HG02763 (cell line): Measurements from ENCODE around the gene UCK2.

ENCODE experiments used
- ATAC-seq: cut with Tn5 transposase; IDR thresholded peaks from one replicate; pipeline ENCODE4 v1.9.1; 2021; ENCODE audit warnings: mild to moderate bottlenecking, moderate library complexity; ENCODE audit not compliant: unreplicated experiment

UCK2 gene

DNA sequence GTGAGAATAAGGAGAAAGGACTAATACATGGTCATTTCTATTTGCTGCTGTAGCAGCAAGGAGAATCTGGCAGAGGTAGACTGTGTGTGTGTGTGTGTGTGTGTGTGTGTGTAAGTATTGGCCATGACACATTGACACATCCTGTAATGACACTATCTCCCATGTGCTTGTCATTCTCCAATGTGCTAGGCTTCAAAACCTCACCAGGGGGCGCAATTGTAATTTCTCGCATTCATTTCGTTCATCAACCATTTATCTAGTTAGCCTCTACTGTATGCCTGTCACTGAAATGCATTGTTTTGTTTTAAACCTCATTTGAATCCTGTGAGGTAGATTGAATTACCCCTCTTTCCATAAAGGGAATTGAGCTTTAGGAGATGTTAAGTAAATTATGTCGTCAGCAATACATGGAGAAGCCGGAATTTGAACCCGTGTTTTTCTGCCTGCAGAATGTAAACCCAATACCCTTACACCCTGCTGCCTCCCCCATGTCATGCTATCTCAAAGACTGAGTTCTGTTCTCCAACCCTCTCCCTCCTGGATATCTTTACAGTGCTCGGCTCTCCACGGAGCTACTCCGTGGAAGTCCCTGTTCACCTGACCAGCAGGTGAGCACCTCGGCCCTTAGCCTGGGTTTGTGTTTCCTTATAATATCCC lies 100.8 kb downstream of the UCK2 start:
- ATAC-seq, result no peak

DNA sequence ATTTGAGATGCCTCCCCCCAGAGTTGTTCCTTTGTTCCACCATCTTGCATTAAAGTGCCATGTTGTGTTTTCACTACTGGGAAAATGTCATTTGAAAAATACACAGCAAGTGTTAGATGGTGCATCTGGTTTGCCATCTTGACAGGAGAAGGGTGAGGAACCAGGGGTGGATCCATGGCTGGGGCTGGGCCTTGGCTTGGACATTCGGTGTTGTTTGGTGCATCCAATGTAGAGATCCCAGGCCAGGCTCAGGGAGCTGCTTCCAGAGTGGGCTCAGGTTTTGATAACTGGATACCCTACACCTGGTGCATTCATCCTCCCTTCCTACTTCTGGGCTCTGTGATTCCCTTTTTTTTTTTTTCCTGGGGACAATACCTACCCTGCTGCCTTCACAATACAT lies 103.5 kb downstream of the UCK2 start:
- ATAC-seq, result no peak

DNA sequence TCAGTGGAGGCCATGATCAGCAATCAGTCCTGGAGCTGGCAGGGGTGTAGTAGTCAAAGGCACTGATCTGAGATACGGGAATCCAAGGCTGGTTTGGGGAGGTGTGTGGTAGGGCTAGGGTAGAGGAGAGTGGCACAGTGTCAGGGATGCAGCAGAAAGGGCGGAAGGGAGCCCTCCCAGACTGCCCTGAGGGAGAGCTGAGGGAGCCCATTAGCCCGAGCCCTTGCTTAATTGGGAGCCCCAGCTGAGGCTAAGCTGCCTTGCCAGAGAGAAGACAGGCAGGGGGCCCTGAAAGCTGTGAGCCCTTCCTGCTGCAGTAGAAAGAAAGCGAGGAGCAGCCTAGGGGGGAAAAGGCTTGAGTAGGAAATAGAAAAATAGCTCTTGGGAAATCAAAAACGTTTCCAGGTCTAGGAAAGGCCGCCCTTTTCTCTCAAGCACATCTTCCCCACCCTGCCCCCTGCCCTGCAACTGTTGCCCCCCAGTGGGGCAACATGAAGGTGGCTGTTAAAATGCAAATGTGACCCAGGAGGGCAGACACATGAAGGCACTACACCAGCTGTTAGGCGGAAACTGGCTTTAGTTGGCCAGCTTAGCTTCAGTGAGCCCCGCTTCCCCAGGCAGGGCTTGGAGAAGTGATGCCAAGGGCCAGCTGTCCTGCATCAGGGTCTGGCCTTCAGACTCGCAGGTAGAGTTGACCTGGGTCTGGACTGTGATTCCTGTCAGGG lies 106.2 kb downstream of the UCK2 start:
- ATAC-seq, result no peak

DNA sequence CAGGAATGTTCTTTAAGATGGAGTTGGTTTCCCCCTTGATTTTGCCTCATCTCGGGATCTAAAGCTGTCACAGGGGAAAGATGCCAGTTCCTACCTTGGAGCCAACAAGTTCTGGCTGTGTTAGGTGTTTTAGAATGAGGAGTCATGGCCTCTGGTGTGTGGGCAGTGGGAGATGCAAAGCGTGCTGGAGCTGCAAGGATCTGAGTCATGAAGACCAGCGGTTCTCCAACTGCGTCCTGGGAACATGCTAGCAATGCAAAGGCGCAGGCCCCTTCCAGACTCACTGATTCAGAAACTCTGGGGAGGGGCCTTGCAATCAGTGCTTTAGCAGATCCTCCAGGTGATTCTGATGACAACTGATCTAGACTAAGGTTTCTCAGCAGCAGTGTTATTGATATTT lies 109.1 kb downstream of the UCK2 start:
- no peak for ATAC-seq

DNA sequence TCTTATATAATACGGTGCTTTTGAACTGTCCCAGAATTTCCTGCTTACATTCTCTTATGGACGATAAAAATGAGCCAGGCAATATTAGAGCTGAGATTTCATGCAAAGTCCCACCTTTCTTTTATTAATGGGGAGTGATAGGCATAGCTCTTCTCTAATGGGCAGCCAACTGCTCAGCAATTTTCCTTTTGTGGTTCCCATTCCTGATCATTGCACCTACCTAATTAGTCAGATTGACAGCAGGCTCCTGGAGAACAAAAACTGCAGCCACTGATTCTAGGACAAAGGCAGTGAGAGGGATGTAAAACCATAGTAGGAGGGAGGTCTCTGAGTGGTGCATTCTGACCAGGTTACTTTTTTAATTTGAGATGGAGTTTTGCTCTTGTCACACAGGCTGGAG lies 110.4 kb downstream of the UCK2 start:
- no peak for ATAC-seq

DNA sequence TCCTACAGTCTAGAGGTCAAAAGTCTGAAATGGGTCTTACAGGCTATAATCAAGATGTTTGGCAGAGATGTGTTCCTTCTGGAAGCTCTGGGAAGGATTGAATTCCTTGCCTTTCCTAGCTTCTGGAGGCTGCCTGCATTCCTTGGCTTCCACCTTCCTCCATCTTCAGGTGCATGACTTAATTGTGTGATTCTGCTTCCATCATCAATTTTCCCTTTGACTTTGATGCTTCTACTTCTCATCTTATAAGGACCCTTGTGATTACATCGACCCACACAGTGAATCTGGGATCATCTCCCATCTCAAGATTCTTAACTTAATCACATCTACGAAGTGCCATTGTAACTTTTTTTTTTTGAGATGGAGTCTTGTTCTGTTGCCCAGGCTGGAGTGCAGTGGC lies 111.4 kb downstream of the UCK2 start:
- no peak for ATAC-seq

DNA sequence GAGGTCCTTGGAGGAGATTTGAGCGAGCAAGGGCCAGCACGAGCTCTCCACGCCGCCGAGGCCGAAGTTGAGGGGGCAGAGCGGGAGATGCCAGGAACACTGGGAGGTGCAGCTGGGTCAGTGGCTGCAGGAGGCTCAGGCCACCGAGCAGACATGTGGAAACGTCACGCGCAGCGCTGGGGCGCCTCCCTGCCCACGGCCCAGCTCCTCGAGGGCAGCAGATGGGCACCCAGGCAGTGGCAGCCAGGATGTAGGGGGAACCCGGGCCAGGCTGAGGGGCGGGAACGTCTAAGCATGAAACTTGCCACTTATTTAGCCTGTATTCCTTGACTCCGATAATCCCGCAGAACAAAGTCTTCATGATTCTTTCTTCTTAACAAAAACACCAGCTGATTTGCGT lies 114.1 kb downstream of the UCK2 start:
- ATAC-seq, result no peak

DNA sequence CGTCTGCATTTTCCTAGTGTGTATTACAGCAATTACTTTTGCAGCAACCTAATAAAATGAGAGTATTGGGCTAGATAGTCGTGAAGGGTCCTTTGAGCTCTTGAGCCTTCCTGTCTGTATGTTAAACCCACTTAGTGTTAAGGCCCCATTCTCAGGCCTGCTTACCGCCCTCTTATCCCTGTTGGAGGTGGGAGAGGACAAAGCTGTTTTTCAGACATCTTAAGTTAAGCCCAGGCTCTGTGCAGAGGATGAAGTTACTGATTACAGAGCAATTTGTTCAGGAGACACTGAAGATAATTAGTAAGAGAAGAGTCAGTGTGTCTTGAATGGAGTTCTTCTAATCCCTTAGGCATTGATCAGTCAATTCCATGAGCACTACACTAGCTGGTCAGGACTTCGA lies 114.6 kb downstream of the UCK2 start:
- ATAC-seq, result no peak

DNA sequence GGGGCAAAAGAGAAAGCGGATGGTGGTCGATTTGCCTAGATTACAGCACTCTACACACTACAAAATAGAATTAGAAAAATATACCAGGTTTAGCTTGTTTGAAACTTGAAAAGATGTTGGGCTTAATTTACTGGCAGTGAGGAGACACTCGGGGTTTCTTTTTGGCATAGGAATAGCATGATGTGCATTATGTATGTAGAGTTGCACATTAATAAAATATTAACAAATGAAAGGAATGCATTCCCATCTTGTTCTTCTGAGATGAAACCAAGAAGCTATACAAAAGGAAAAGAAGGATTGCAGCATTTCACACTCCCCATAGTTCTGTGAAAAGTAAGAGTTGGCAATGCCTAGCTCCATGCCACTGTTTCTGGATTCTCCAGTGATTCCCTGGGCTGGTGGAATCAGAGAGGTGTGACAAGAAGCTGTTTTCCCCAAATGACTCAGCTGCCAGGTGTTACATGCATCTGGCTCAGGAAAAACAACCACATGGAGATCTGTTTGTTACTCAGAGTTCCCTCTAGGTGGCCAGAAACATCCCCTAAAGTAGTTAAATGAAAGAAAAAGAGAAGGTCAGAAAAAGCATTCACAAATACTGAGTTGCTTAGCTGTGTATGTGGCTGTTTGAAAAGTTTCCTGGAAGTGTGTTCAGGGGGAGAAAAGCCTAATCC lies 115.6 kb downstream of the UCK2 start:
- ATAC-seq, result no peak

DNA sequence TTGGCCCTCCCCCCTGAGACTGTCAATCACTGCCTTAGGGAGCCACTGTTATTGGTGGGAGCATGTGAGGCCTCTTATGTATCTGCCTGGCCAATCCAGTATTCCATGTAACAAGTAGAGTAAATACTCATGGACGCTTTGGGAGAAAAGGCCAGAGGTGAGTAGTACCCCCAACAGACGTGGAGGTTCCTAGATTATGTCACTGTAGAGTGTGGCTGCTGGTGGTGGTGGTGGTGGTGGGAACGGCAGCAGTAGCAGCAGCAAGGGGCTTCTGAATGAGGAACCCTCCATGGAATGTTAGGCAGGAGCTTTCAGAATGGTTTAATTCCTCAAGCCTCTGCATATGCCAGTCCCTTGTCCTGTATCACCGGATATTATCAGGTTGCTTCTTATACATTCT lies 118.5 kb downstream of the UCK2 start:
- no peak for ATAC-seq

DNA sequence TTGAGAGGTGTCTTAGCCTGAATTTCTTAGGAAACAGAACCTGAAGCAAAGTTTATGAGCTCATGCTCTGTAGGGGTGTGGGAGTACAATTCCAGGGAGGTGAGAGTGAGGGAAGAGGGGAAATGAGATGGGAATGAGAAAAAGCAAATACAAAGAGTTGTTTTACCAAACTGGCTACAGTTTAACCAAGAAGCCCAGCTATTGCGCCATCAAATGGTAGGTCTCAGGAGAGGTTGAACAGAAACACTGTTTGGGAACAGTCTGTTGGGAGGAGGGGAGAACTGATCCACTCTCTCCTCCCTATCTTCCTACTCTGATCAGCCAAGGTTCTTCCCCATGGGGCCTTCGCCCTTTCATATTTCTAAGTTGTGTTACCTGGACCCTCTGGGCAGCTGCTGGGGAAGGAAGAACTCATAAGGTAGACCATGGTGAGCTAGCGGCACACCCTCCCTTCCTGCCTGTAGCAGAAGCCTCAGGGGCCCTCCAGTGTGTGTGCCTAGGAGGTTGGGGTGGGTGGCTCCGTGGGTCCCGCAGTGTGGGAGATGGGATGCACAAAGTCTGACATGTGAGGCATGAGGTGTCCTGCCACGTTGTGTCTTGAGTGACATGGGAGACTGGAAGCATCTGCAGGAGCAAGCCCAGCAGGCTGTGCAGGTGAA lies 120.5 kb downstream of the UCK2 start:
- ATAC-seq, result no peak

DNA sequence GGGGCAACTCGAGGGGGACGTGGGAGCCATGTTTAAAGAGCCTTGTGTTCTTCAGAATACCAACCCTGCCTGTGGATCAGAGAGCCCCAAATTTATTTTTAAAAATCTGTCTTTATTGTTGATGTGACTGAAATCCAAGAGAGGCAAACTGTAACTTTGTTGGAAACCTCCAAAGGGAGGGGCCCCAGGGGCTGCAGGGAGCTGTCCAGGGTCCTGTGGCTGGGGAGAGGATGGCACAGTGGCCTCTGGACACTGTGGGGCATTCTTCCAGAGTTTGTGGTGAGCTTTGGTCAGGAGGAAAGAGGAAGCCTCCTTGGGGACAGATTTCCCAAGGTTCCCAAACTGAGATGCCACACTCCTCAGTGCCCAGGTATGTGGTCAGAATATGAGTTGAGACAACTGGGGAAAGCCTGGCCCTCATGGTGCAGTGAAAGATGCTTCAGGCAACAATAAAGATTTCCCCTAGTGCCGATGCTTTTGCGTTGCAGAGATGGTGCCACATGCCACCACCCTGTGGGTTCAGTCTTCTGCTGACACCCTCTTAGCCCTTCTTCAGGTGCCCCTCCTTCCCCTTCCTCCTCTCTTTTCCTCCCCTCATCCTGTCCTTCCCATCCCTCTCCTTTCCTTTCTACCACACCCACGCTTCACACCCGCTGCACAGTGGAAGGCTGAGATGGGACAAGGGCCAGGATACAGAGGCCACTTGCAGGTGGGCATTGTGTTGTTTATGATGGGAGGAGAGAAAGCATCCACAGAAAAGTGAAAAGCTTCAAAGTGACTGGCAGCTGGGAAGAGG lies 122.1 kb downstream of the UCK2 start:
- no peak for ATAC-seq

DNA sequence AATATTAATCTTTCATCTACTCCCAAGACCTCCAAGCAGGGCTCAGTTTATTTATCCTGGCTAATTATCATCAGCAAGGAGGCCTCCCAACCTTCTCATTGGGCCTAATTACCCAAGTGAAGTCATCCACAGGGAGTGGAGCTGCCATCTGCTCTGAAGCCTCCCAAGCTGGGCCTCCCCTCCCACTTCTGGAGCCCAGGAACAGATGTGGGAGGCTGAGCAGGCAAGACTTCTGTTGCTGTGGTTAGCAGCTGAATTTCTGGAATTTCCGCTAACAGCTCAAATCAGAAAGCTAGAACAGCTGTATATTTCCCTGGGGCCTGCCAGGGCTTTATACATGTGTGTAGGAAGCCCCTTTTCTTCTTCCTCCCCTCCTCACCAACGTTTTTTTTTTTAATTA lies 127.5 kb downstream of the UCK2 start:
- ATAC-seq, result no peak

DNA sequence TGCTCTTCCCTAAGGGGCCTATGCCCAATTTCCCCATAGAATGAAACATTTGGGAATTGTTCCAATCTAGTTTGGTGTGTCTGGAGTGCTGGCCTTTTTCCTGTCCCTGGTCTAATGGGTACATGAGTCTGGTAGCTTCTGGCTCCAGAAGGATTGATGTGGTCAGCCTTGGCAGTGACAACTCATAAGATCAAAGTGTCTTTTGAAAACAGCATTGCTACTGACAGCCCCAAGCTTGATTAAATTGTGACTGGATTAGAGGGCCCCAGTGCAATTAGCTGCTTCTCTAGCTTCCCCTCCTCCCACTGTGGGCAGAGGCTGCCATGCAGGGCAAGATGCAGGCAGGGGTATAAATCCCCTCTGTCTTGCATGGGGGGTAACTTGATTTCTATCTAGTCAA lies 130.9 kb downstream of the UCK2 start:
- no peak for ATAC-seq

DNA sequence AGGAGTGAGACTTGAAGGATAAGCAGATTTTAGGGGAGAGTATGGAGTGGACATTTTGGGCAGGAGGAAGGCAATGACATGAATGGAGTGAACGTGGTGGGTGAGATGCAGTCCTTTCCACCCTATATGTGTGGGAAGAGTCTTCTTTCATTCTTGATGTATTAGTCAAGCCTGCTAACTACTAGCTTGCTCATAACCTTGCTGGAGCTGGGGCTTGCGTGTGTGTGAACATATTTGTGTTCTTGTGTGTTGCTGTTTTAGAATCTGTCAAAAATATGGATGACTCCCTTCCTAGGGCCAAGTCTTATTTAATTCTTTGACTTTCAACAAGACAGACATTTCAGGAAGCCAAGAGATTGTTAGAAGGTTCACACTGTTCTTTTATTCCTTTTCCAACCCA lies 132.7 kb downstream of the UCK2 start:
- no peak for ATAC-seq

DNA sequence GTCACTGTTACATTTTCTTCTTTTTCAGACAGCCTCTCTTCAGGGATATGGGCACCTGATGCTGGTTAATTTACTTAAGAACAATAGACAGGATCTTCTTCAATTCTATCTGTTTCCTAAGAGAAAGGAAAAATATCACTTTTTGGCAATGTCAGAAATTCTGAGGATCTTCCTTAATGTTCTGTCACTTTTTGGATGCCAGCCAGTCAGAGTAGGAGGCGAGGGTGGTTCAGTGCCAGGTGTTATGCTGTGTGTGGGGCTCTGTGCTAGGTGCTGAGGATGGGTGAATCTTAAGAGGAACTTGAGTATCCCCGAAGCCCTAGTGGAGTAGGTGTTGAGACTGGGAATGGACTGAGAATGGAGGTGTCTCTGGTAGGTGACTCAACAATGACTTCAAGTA lies 133.5 kb downstream of the UCK2 start:
- ATAC-seq, result no peak
